LNCAP (cell line): ENCODE results near the gene NEUROD4.

ENCODE experiments used
- TF ChIP-seq, protein P1 (sequence below): fragments of 450-650 bp; IDR thresholded peaks from 2 replicates; pipeline ENCODE4 v1.5.1; 2017; ENCODE audit warnings: mild to moderate bottlenecking

Gene NEUROD4

DNA sequence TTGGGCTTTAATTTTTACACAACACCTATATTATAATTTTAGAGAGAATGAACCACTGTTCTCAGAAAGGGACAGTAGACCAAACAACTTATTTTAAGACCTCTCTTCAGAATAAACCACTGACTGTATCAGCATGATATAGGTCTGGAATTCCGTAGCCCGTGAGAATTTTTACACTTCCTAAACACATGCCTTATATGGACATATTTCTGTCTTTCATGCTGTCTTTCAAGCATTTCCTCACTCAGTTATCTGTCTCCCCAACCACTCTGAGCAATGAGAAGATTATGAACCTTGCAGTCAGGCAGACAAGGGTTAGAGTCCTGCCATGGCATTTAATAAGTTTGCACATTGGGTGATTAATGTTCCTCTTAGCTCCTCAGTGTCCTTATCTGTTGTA lies 17.4 kb upstream of the NEUROD4 start:
- TF ChIP-seq, protein P1, sequence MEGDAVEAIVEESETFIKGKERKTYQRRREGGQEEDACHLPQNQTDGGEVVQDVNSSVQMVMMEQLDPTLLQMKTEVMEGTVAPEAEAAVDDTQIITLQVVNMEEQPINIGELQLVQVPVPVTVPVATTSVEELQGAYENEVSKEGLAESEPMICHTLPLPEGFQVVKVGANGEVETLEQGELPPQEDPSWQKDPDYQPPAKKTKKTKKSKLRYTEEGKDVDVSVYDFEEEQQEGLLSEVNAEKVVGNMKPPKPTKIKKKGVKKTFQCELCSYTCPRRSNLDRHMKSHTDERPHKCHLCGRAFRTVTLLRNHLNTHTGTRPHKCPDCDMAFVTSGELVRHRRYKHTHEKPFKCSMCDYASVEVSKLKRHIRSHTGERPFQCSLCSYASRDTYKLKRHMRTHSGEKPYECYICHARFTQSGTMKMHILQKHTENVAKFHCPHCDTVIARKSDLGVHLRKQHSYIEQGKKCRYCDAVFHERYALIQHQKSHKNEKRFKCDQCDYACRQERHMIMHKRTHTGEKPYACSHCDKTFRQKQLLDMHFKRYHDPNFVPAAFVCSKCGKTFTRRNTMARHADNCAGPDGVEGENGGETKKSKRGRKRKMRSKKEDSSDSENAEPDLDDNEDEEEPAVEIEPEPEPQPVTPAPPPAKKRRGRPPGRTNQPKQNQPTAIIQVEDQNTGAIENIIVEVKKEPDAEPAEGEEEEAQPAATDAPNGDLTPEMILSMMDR, result no peak

DNA sequence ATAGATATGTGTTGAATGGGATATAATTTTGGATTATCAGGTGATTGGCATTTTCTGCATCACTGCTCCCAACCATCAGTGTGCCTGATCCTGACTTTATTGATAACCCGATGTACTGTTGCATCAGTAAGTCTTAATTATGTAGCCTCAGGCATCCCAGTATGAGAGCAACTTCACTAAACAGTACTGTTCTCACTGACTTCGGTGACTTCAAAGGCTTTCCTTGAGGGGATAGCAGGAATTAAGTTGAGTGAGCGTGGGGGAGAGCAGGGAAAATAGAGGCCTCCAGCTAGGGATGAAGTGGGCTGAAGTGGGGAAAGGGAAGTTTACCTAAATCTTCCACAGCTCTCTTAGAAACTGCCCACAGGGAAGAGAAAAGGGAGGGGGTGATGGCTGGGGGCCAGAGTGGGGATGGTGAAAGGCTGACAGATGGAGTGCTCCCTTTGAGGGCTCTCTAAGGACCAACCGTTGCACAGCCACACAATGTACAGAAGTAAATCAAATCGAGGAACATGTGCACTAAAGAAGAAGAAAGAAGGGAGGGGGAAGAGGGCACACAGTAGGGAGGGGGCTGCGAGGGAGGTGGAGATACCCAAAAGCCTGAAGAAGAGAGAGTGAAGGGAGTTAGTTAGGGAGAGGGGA lies 10.7 kb upstream of the NEUROD4 start:
- TF ChIP-seq, protein P1, result no peak

DNA sequence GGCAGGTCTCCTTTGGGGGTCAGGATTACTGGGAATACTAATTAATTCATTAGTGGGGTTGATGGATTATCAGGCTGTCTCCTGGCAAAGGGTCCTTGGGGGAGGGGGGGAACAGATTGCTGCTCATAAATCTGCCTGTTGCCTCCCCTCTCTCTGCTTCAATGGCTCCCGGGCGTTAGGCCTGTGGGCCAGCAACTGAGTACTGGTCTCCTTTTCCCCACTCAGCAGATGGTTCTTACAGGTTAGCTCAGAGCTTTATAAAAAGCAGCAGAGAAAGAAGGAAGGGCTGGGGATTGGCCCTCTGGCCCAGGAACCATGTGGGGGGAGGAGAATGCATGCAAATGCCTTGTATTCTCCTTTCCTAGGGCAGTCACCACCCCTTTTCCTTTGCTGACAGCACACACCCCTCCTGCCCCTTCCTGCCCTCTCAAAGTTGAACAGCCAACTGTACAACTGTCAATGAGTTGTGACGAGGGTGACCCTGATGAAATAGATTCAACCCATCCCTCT lies 2.3 kb upstream of the NEUROD4 start:
- TF ChIP-seq, protein P1, result no peak

DNA sequence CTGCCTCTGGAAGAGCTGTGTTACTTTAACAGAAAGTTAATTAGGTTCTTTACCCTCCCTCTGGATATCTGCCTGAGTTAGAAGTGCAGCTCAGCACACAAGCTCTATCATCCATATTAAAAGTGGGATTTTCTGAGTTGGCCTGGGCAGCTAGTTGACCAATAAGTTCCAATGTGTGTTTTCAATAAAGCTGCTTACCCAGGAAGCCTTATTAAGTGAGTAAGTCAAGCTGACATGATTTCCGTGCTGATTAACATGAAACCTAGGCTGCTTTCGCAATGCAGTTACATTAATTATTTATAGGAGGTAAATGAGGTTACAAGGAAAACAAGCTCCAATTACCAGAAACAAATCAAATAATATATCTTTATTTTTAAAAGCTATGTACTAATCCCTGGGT lies 4.8 kb downstream of the NEUROD4 start:
- TF ChIP-seq, protein P1, result no peak

DNA sequence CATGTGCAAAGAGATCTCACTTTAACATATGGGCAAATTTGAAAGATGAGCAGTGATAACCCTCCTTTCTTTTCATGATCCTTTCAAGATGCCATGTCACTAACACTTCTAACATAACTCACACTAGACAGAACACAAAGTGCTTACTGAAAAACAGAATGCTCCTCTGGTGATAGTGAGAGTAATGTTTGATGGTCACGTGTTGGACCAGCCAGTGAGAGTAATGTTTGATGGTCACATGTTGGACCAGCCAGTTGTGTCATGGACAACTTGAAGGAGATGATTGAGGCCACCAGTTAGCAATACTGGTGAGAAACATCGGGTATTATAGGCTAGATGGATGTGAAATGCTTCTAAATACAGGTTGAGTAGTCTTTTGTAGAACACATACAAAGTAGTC lies 5.7 kb downstream of the NEUROD4 start:
- TF ChIP-seq, protein P1, result no peak

DNA sequence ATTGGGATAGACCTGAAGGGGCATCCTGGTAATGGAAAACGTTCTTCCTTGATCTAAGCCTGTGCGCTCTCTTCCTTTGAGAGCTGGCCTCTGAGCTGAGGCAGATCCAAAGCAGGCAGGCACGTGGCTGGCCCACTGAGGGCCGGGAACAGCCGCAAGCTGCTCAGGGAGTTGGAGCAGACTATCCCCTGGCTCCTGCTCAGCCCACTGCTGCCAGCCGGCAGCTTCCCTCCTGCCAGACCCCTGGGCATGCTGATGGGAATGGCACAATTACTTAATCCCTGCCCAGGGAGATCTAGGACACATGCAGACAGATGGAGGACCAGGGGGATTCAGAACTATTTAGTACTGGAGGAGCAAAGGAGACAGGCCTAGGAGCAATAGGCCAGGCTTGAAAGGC lies 14.4 kb downstream of the NEUROD4 start:
- TF ChIP-seq, protein P1, result no peak

- TF ChIP-seq, protein P1, result no peak
Observed at GRCh38 chr12:55036326-55037115, 16.7 kb downstream of the NEUROD4 start.
